HepG2 (cell line): ENCODE data around the gene ZNF503. TPM values are rescaled to one million over a fixed set of nuclear protein-coding genes. Genes with fewer than 3 reads are reported as not detected.

Experiments used
- AHR ChIP-seq: IDR thresholded peaks from 2 replicates; pipeline ENCODE4 v1.6.1; 2018; ENCODE audit warnings: missing genetic modification reagents, missing compliant biosample characterization
- GFI1 ChIP-seq: sonication (generic); formaldehyde crosslinking; IDR thresholded peaks from 2 replicates; pipeline ENCODE4 v1.5.0; 2020; ENCODE audit warnings: missing genetic modification reagents, mild to moderate bottlenecking, borderline replicate concordance
- HNRNPK ChIP-seq: fragments of 200-400 bp; formaldehyde crosslinking; IDR thresholded peaks from 2 replicates; pipeline ENCODE4 v1.6.1; 2018; ENCODE audit warnings: low read length, low read depth, moderate library complexity, mild to moderate bottlenecking; ENCODE audit not compliant: poor library complexity, severe bottlenecking
- HNRNPLL ChIP-seq: fragments of 200-400 bp; formaldehyde crosslinking; IDR thresholded peaks from 2 replicates; pipeline ENCODE4 v1.6.1; 2017; ENCODE audit warnings: mild to moderate bottlenecking, low read depth, low read length; ENCODE audit not compliant: poor library complexity, severe bottlenecking
- KMT2B ChIP-seq: IDR thresholded peaks from 2 replicates; pipeline ENCODE4 v1.6.1; 2016; ENCODE audit warnings: missing genetic modification reagents, missing compliant biosample characterization
- MED13 ChIP-seq: sonication (generic); formaldehyde crosslinking; IDR thresholded peaks from 2 replicates; pipeline ENCODE4 v1.5.0; 2020; ENCODE audit warnings: missing genetic modification reagents
- NR2F2 ChIP-seq: IDR thresholded peaks from 2 replicates; pipeline ENCODE4 v1.6.1; 2012; ENCODE audit warnings: low read depth, inconsistent platforms, borderline replicate concordance
- RFXAP ChIP-seq: sonication (generic); formaldehyde crosslinking; IDR thresholded peaks from 2 replicates; pipeline ENCODE4 v1.4.0; 2020; ENCODE audit warnings: missing genetic modification reagents, borderline replicate concordance
- SIX4 ChIP-seq: sonication (generic); formaldehyde crosslinking; IDR thresholded peaks from 2 replicates; pipeline ENCODE4 v1.4.0; 2020; ENCODE audit warnings: missing genetic modification reagents
- TSC22D2 ChIP-seq: sonication (generic); formaldehyde crosslinking; IDR thresholded peaks from 2 replicates; pipeline ENCODE4 v1.5.1; 2020; ENCODE audit warnings: missing genetic modification reagents, mild to moderate bottlenecking, borderline replicate concordance
- ZFP41 ChIP-seq: sonication (generic); formaldehyde crosslinking; IDR thresholded peaks from 2 replicates; pipeline ENCODE4 v1.4.0; 2020; ENCODE audit warnings: mild to moderate bottlenecking, missing genetic modification reagents, borderline replicate concordance
- ZNF235 ChIP-seq: sonication (generic); formaldehyde crosslinking; IDR thresholded peaks from 2 replicates; pipeline ENCODE4 v1.8.1; 2023; ENCODE audit warnings: mild to moderate bottlenecking, missing genetic modification reagents, borderline replicate concordance
- ZNF501 ChIP-seq: sonication (generic); formaldehyde crosslinking; IDR thresholded peaks from 2 replicates; pipeline ENCODE4 v1.5.1; 2020; ENCODE audit warnings: mild to moderate bottlenecking, moderate library complexity, missing genetic modification reagents
- ZNF589 ChIP-seq: sonication (generic); formaldehyde crosslinking; conservative IDR thresholded peaks from 2 replicates; pipeline ENCODE4 v1.8.0; 2022; ENCODE audit warnings: mild to moderate bottlenecking, moderate library complexity, missing genetic modification reagents
- ZNF652 ChIP-seq: IDR thresholded peaks from 2 replicates; pipeline ENCODE4 v1.6.1; 2016; ENCODE audit warnings: low read depth, borderline replicate concordance
- polyA plus RNA-seq, 8 experiments: library from polyadenylated mRNA; depleted of rRNA in 3 of 8; stranded (reverse) in 7 of 8; unstranded in 1 of 8; fragments of >200 nt; fragmentation: Illumina TruSeq in 4 of 8; extraction: Trizol in 4 of 8; gene quantifications; 2 replicates each; pipeline versions ENCODE4 v1.2.1 to v1.2.3, GENCODE V29; 2011 to 2016; ENCODE audit warnings: low read depth in 4 of 8, missing spikeins in 1 of 8, mixed read lengths in 1 of 8; ENCODE audit not compliant: insufficient read depth in 1 of 8
- total RNA-seq, 5 experiments: library from RNA; depleted of rRNA; stranded (reverse); fragments of >200 nt; fragmentation: Illumina TruSeq; extraction: Trizol; gene quantifications; 2 replicates each; pipeline ENCODE4 v1.2.3, GENCODE V29; 2016; ENCODE audit warnings: low read depth in 1 of 5
- TF ChIP-seq, protein P1 (sequence below): sonication (generic); formaldehyde crosslinking; IDR thresholded peaks from 2 replicates; pipeline ENCODE4 v1.5.0; 2020; ENCODE audit warnings: mild to moderate bottlenecking, missing genetic modification reagents, moderate library complexity
- TF ChIP-seq, protein P2 (sequence below): sonication (generic); formaldehyde crosslinking; IDR thresholded peaks from 2 replicates; pipeline ENCODE4 v1.5.1; 2020; ENCODE audit warnings: missing genetic modification reagents, mild to moderate bottlenecking, borderline replicate concordance
- TF ChIP-seq, protein P3 (sequence below): sonication (generic); formaldehyde crosslinking; IDR thresholded peaks from 2 replicates; pipeline ENCODE4 v1.5.1; 2020; ENCODE audit warnings: mild to moderate bottlenecking, missing genetic modification reagents, moderate library complexity
- TF ChIP-seq, protein P4 (sequence below): sonication (generic); formaldehyde crosslinking; IDR thresholded peaks from 2 replicates; pipeline ENCODE4 v1.5.0; 2020; ENCODE audit warnings: missing genetic modification reagents
- TF ChIP-seq, protein P5 (sequence below): IDR thresholded peaks from 2 replicates; pipeline ENCODE4 v1.6.1; 2012; ENCODE audit warnings: inconsistent platforms

Gene ZNF503
- total and polyA plus RNA-seq, 2 of the 13 experiments (the other 11 are each of a cell fraction or from before 2014, with no cell fraction given), result 2.7 to 8.3 TPM

DNA sequence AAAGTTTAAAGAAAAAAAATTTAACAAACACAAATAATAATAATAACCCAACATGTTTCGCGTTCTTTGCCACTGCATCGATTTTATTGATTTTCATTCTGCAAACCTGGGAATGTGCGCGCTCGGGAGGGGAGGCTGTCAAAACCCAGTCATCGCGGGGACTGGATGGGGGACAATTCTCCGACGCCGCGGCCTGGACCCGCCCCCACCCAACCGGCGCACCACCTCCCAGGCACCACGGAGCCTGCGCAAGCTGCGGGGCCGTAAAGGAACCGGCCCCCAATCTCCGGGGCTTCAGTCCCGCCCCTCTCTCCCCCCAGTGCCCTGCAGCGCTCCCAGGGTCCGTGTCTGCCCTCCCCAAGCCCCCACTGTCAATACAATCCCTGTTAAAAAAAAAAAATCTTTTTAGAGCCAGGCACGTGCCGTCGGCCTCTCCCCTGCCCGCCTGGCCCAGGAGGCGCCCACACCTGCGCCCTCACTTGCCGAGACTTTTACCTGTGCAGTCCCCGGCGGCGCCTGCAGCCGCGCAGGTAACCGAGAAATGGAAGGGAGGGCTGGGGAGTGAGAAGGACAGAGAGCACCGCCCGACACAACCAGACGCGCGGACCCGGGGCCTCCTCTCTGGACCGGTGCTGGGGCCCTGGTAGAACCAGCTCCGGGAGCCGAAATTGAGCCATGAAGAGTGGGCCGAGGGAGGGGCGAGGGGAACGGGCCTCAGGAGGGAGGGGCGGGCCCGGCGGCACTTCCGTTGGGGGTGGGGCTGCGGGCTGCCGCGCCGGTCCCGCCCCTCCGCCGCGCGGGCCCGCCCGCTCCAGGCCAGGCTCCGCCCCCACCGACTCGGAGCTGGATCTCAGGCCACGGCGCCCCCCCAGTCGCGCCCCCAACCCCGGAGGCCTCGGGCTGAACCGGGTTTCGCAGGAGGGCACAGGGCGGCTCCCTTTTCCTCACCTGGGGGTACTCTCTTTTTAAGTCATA lies 7.6 kb upstream of the ZNF503 start (continued):
- TF ChIP-seq, protein P1, sequence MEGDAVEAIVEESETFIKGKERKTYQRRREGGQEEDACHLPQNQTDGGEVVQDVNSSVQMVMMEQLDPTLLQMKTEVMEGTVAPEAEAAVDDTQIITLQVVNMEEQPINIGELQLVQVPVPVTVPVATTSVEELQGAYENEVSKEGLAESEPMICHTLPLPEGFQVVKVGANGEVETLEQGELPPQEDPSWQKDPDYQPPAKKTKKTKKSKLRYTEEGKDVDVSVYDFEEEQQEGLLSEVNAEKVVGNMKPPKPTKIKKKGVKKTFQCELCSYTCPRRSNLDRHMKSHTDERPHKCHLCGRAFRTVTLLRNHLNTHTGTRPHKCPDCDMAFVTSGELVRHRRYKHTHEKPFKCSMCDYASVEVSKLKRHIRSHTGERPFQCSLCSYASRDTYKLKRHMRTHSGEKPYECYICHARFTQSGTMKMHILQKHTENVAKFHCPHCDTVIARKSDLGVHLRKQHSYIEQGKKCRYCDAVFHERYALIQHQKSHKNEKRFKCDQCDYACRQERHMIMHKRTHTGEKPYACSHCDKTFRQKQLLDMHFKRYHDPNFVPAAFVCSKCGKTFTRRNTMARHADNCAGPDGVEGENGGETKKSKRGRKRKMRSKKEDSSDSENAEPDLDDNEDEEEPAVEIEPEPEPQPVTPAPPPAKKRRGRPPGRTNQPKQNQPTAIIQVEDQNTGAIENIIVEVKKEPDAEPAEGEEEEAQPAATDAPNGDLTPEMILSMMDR (CRISPR knock-in tag), result no peak; the same call in 1 of the 2 replicates
- TF ChIP-seq HNRNPLL, result peak; percentile 99
- TF ChIP-seq ZNF501, result peak; percentile 83
- TF ChIP-seq ZNF589 (CRISPR knock-in tag), result 0 out of 2 replicates have a peak, but pooled peaks have one; percentile 67
- TF ChIP-seq NR2F2, result no peak
- peak; percentile 46; the same call in 1 of the 2 replicates for TF ChIP-seq GFI1
- no peak for TF ChIP-seq ZNF652
- TF ChIP-seq MED13, result no peak; the same call in 1 of the 2 replicates
- TF ChIP-seq KMT2B, result 0 out of 2 replicates have a peak, but pooled peaks have one; percentile 16
- TF ChIP-seq, protein P2, sequence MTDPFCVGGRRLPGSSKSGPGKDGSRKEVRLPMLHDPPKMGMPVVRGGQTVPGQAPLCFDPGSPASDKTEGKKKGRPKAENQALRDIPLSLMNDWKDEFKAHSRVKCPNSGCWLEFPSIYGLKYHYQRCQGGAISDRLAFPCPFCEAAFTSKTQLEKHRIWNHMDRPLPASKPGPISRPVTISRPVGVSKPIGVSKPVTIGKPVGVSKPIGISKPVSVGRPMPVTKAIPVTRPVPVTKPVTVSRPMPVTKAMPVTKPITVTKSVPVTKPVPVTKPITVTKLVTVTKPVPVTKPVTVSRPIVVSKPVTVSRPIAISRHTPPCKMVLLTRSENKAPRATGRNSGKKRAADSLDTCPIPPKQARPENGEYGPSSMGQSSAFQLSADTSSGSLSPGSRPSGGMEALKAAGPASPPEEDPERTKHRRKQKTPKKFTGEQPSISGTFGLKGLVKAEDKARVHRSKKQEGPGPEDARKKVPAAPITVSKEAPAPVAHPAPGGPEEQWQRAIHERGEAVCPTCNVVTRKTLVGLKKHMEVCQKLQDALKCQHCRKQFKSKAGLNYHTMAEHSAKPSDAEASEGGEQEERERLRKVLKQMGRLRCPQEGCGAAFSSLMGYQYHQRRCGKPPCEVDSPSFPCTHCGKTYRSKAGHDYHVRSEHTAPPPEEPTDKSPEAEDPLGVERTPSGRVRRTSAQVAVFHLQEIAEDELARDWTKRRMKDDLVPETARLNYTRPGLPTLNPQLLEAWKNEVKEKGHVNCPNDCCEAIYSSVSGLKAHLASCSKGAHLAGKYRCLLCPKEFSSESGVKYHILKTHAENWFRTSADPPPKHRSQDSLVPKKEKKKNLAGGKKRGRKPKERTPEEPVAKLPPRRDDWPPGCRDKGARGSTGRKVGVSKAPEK (CRISPR knock-in tag), result 0 out of 2 replicates have a peak, but pooled peaks have one; percentile 51
- TF ChIP-seq SIX4 (CRISPR knock-in tag), result no peak
- no peak for TF ChIP-seq TSC22D2 (CRISPR knock-in tag)
- no peak for TF ChIP-seq ZNF235 (CRISPR knock-in tag)
- TF ChIP-seq ZFP41 (CRISPR knock-in tag), result no peak
- TF ChIP-seq RFXAP (CRISPR knock-in tag), result 0 out of 2 replicates have a peak, but pooled peaks have one; percentile 3
- TF ChIP-seq HNRNPK, result peak; percentile 83
- TF ChIP-seq, protein P3, sequence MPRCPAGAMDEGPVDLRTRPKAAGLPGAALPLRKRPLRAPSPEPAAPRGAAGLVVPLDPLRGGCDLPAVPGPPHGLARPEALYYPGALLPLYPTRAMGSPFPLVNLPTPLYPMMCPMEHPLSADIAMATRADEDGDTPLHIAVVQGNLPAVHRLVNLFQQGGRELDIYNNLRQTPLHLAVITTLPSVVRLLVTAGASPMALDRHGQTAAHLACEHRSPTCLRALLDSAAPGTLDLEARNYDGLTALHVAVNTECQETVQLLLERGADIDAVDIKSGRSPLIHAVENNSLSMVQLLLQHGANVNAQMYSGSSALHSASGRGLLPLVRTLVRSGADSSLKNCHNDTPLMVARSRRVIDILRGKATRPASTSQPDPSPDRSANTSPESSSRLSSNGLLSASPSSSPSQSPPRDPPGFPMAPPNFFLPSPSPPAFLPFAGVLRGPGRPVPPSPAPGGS (CRISPR knock-in tag), result peak; percentile 40; the same call in 1 of the 2 replicates
- TF ChIP-seq, protein P4, sequence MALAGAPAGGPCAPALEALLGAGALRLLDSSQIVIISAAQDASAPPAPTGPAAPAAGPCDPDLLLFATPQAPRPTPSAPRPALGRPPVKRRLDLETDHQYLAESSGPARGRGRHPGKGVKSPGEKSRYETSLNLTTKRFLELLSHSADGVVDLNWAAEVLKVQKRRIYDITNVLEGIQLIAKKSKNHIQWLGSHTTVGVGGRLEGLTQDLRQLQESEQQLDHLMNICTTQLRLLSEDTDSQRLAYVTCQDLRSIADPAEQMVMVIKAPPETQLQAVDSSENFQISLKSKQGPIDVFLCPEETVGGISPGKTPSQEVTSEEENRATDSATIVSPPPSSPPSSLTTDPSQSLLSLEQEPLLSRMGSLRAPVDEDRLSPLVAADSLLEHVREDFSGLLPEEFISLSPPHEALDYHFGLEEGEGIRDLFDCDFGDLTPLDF (CRISPR knock-in tag), result peak; percentile 22; the same call in 1 of the 2 replicates
- TF ChIP-seq, protein P5, sequence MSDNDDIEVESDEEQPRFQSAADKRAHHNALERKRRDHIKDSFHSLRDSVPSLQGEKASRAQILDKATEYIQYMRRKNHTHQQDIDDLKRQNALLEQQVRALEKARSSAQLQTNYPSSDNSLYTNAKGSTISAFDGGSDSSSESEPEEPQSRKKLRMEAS, result peak; percentile 51; the same call in 1 of the 2 replicates
- TF ChIP-seq AHR, result no peak
